KMS-11 (cell line): ENCODE measurements around the gene MS4A4E.
A peak's percentile ranks its signal among the peaks of the same experiment; 100 is the strongest.

Source experiments
- H2AFZ ChIP-seq: fragments of 200-600 bp; sonication (generic); 2 replicates; pipeline ENCODE4 v1.6.1; 2016; ENCODE audit warnings: antibody characterized with exemption, mixed run types, low read depth
- H3K27ac ChIP-seq: fragments of 200-600 bp; sonication (generic); 2 replicates; pipeline ENCODE4 v1.6.1; 2016; ENCODE audit warnings: mild to moderate bottlenecking, mixed run types
- H3K27me3 ChIP-seq: fragments of 200-600 bp; sonication (generic); 2 replicates; pipeline ENCODE4 v1.6.1; 2017; ENCODE audit warnings: mild to moderate bottlenecking, low read depth, mixed run types, moderate library complexity; ENCODE audit not compliant: insufficient read depth
- H3K36me3 ChIP-seq: fragments of 200-600 bp; sonication (generic); 2 replicates; pipeline ENCODE4 v1.6.1; 2017; ENCODE audit warnings: mild to moderate bottlenecking, mixed run types; ENCODE audit not compliant: insufficient read depth
- H3K4me1 ChIP-seq: fragments of 200-600 bp; sonication (generic); 2 replicates; pipeline ENCODE4 v1.6.1; 2016; ENCODE audit warnings: mild to moderate bottlenecking, low read depth, mixed run types; ENCODE audit not compliant: poor library complexity, severe bottlenecking
- H3K4me2 ChIP-seq: fragments of 200-600 bp; sonication (generic); 2 replicates; pipeline ENCODE4 v1.7.0; 2016; ENCODE audit warnings: mild to moderate bottlenecking, mixed run types
- H3K4me3 ChIP-seq: fragments of 200-600 bp; sonication (generic); IDR thresholded peaks from 2 replicates; pipeline ENCODE4 v1.6.1; 2017; ENCODE audit warnings: low read depth, low read length, mixed read lengths; ENCODE audit not compliant: insufficient read depth
- H3K79me2 ChIP-seq: fragments of 200-600 bp; sonication (generic); 2 replicates; pipeline ENCODE4 v1.6.1; 2016; ENCODE audit warnings: low read depth, mixed run types; ENCODE audit not compliant: insufficient read depth
- H3K9ac ChIP-seq: fragments of 200-600 bp; sonication (generic); 2 replicates; pipeline ENCODE4 v1.6.1; 2016; ENCODE audit warnings: mild to moderate bottlenecking, mixed run types
- H4K20me1 ChIP-seq: fragments of 200-600 bp; sonication (generic); 2 replicates; pipeline ENCODE4 v1.6.1; 2016; ENCODE audit warnings: mild to moderate bottlenecking, mixed run types; ENCODE audit not compliant: insufficient read depth
- TF ChIP-seq, protein P1 (sequence below): fragments of 200-600 bp; sonication (generic); conservative IDR thresholded peaks from 2 replicates; pipeline ENCODE4 v1.6.1; 2017; ENCODE audit warnings: low read depth, mild to moderate bottlenecking, antibody characterized with exemption, low read length, moderate library complexity, mixed read lengths

MS4A4E gene

DNA sequence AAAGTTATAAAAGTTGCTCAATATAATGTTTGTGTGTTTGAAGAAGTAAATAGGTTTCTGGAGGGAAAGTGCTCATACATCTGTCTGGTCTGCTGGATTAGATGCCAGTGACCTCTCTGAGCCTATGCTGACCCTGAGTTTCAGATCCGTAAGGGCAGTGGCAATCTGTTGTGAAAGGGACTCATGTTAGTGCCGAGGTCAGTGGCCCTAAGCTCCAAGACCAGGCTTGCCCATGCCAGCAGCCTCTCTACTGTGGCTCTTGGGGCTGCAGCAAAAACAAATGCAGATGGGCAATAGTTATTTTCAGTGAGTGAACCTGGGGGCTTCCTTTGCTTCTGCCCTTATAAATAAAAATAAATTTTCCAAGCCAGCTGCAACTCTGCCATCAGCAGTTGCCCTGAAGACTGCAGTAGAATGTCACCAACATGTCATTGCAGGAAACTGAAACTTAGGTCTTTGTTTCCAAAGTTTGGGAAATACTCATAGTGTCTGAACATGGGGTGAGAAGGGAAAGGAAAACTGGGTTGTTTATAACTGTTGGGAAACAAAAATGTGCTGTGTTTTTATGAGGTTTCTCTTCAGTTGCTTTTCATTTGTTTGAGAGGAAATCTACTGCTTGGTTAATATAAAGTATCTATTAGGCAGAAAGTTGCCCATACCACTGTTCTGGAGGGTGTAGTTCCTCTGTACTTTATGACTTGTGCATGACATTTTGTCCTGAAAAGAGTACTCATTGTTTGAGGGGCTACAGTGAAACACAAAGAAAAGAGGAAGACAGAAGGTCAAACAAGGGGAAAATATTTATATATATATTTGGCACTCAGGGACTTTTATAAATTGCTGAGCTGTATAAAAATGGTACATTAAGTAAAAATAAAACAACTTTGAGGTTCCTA, 9.5 kb upstream of the MS4A4E start:
- no peaks in the 10 kb centered on the region for H3K79me2 ChIP-seq
- no peak overlapping the region for H3K27ac ChIP-seq
- H3K4me2 ChIP-seq: no peak overlapping the region
- no peaks in the 10 kb centered on the region for H3K27me3 ChIP-seq
- H3K36me3 ChIP-seq: no peaks in the 10 kb centered on the region
- H2AFZ ChIP-seq: no peak overlapping the region
- no peaks in the 10 kb centered on the region for H4K20me1 ChIP-seq
- H3K9ac ChIP-seq: no peak overlapping the region
- H3K4me1 ChIP-seq: no peaks in the 10 kb centered on the region
- TF ChIP-seq, protein P1, sequence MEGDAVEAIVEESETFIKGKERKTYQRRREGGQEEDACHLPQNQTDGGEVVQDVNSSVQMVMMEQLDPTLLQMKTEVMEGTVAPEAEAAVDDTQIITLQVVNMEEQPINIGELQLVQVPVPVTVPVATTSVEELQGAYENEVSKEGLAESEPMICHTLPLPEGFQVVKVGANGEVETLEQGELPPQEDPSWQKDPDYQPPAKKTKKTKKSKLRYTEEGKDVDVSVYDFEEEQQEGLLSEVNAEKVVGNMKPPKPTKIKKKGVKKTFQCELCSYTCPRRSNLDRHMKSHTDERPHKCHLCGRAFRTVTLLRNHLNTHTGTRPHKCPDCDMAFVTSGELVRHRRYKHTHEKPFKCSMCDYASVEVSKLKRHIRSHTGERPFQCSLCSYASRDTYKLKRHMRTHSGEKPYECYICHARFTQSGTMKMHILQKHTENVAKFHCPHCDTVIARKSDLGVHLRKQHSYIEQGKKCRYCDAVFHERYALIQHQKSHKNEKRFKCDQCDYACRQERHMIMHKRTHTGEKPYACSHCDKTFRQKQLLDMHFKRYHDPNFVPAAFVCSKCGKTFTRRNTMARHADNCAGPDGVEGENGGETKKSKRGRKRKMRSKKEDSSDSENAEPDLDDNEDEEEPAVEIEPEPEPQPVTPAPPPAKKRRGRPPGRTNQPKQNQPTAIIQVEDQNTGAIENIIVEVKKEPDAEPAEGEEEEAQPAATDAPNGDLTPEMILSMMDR: no peak
- H3K4me3 ChIP-seq: no peak overlapping the region

DNA sequence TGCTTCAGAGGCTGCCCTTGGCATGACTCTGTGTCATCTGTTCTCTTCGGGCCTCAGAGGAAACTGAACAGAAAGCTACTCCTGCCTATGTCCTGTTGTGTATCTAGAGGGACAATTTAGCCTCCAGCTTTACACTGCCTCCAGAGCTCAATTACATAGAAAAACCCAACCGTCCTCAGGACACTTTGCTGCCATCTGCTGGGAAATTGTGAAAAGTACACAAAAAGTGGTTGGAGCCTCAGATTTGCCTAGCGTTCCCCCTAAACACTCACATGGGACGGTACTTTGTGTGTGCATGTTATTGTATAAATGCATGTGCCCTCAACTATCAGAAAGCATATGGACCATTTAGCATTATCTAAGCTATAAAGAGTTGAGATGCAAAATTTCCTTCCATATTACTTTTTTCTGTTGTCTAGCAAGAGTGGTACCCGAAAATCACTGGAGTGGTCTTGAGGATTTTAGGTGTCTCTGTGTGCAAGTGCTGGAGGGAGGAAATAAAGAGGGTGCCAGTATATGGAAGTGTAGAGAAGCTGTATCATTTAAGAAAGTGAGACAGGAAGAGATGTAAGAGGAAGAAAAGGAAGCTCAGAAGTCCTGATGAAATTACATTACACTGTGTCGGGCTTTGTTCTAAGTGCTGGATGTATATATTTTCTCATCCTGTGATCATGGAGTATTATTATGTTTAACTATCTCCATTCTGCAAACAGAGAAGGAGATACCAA, 8.7 kb upstream of the MS4A4E start:
- H4K20me1 ChIP-seq: no peaks in the 10 kb centered on the region
- TF ChIP-seq, protein P1: peak; percentile 67
- no peak overlapping the region for H3K4me2 ChIP-seq
- H3K4me1 ChIP-seq: no peaks in the 10 kb centered on the region
- no peak overlapping the region for H3K27ac ChIP-seq
- no peak overlapping the region for H3K9ac ChIP-seq
- no peaks in the 10 kb centered on the region for H3K36me3 ChIP-seq
- H3K27me3 ChIP-seq: no peaks in the 10 kb centered on the region
- no peaks in the 10 kb centered on the region for H3K79me2 ChIP-seq
- H2AFZ ChIP-seq: no peak overlapping the region
- H3K4me3 ChIP-seq: no peak overlapping the region

DNA sequence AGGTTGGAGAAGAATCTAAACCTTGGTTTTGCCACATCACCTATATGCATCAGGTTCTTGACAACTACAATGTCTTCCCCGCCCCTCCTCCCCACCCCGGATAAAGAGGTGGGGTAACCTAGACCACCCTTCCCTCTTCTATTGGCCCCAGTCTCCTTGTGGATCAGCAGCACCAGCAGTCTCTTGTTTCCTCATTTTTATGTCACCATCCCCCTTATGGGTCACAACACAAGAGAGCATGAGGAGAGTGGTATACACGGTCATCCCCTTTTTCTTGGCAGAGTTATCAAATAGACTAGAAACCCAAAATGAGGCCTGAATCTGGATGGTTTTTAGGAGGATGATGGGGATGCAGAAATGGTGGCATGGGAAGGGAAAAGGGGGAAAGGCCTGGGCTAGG, 1.2 kb downstream of the MS4A4E start:
- TF ChIP-seq, protein P1: no peak
- Histone ChIP-seq H2AFZ (no peak overlapping the region), H3K36me3 (no peaks in the 10 kb centered on the region), H3K79me2 (no peaks in the 10 kb centered on the region), H4K20me1 (no peaks in the 10 kb centered on the region), H3K4me3 (no peak overlapping the region), H3K9ac (no peak overlapping the region), H3K4me2 (no peak overlapping the region), H3K4me1 (no peaks in the 10 kb centered on the region), H3K27me3 (no peaks in the 10 kb centered on the region), H3K27ac (no peak overlapping the region)

DNA sequence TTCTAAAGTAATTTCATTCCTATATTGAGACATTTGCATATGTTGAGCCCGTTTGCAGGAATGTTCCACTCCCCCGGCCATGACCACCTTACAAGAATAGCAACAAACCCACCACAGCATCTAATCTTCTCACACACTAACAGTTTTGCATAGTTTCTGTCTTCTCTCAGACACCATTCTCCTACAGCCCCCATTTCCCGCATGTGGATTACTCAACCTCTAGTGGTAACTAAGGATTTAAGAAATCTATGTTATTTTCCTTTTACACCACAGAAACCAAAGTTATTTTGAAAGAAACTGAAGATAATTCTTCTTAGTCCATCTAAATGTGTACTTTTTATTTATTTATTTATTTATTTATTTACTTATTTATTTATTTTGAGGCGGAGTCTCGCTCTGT, 2.3 kb downstream of the MS4A4E start:
- Histone ChIP-seq H3K9ac (no peak overlapping the region), H3K79me2 (no peaks in the 10 kb centered on the region), H3K4me1 (no peaks in the 10 kb centered on the region), H3K36me3 (no peaks in the 10 kb centered on the region), H2AFZ (no peak overlapping the region), H3K27ac (no peak overlapping the region), H4K20me1 (no peaks in the 10 kb centered on the region), H3K4me2 (no peak overlapping the region), H3K27me3 (no peaks in the 10 kb centered on the region), H3K4me3 (no peak overlapping the region)
- TF ChIP-seq, protein P1: no peak
